H9 (cell line): Measurements from ENCODE around the gene APBA2. TPM values are rescaled to one million over a fixed set of nuclear protein-coding genes. Genes with fewer than 3 reads are reported as not detected.

Experiments used
- DNase-seq: peaks from one replicate; pipeline ENCODE4 v3.0.0-alpha.2; 2017
- H2AFZ ChIP-seq: one replicate; pipeline ENCODE4 v1.6.1; 2013; ENCODE audit warnings: mild to moderate bottlenecking, low read length, control low read depth, moderate library complexity
- H2AK5ac ChIP-seq: 2 replicates; pipeline ENCODE4 v1.6.1; 2013; ENCODE audit warnings: low read length, control low read depth, mixed read lengths; ENCODE audit not compliant: insufficient read length
- H2BK120ac ChIP-seq: one replicate; pipeline ENCODE4 v1.6.1; 2013; ENCODE audit warnings: low read depth, mild to moderate bottlenecking, low read length, control low read depth, inconsistent platforms; ENCODE audit not compliant: poor library complexity, severe bottlenecking
- H2BK12ac ChIP-seq: 2 replicates; pipeline ENCODE4 v1.6.1; 2013; ENCODE audit warnings: low read length, control low read depth, mixed read lengths, low read depth; ENCODE audit not compliant: insufficient read length
- H2BK15ac ChIP-seq: 2 replicates; pipeline ENCODE4 v1.6.1; 2013; ENCODE audit warnings: low read depth, low read length, control low read depth
- H2BK20ac ChIP-seq: one replicate; pipeline ENCODE4 v1.6.1; 2013; ENCODE audit warnings: low read depth, mild to moderate bottlenecking, low read length, control low read depth, inconsistent platforms; ENCODE audit not compliant: poor library complexity, severe bottlenecking
- H2BK5ac ChIP-seq: 2 replicates; pipeline ENCODE4 v1.6.1; 2013; ENCODE audit warnings: low read length, control low read depth, mixed read lengths; ENCODE audit not compliant: insufficient read length
- H3K14ac ChIP-seq: 2 replicates; pipeline ENCODE4 v1.6.1; 2013; ENCODE audit warnings: low read length, control low read depth; ENCODE audit not compliant: insufficient read depth
- H3K18ac ChIP-seq: 2 replicates; pipeline ENCODE4 v1.6.1; 2013; ENCODE audit warnings: low read depth, mild to moderate bottlenecking, mixed read lengths, low read length, control low read depth; ENCODE audit not compliant: insufficient read length
- H3K23ac ChIP-seq: 2 replicates; pipeline ENCODE4 v1.6.1; 2013; ENCODE audit warnings: low read length, control low read depth, mixed read lengths, low read depth; ENCODE audit not compliant: insufficient read length
- H3K23me2 ChIP-seq: 2 replicates; pipeline ENCODE4 v1.6.1; 2013; ENCODE audit warnings: low read depth, mild to moderate bottlenecking, mixed read lengths, low read length, control low read depth; ENCODE audit not compliant: insufficient read length, poor library complexity, severe bottlenecking
- H3K27ac ChIP-seq: 2 replicates; pipeline ENCODE4 v1.5.1; 2013; ENCODE audit warnings: low read length, control low read depth, mixed read lengths, low read depth; ENCODE audit not compliant: insufficient read length
- H3K27me3 ChIP-seq: 2 replicates; pipeline ENCODE4 v1.6.1; 2013; ENCODE audit warnings: low read length, control low read depth, inconsistent platforms; ENCODE audit not compliant: insufficient read depth
- H3K4ac ChIP-seq: 2 replicates; pipeline ENCODE4 v1.6.1; 2013; ENCODE audit warnings: low read depth, mild to moderate bottlenecking, control low read depth, inconsistent platforms, low read length, moderate library complexity
- H3K4me1 ChIP-seq: 2 replicates; pipeline ENCODE4 v1.6.1; 2013; ENCODE audit warnings: low read length, control low read depth, inconsistent platforms; ENCODE audit not compliant: insufficient read depth
- H3K4me2 ChIP-seq: 2 replicates; pipeline ENCODE4 v1.6.1; 2013; ENCODE audit warnings: low read length, control low read depth, mixed read lengths; ENCODE audit not compliant: insufficient read length, insufficient read depth
- H3K56ac ChIP-seq: 2 replicates; pipeline ENCODE4 v1.6.1; 2013; ENCODE audit warnings: low read depth, mild to moderate bottlenecking, mixed read lengths, low read length, control low read depth; ENCODE audit not compliant: insufficient read length
- H3K79me1 ChIP-seq: 2 replicates; pipeline ENCODE4 v1.6.1; 2013; ENCODE audit warnings: low read depth, mild to moderate bottlenecking, moderate library complexity, low read length, control low read depth, inconsistent platforms; ENCODE audit not compliant: insufficient read depth, poor library complexity, severe bottlenecking
- H3K79me2 ChIP-seq: 2 replicates; pipeline ENCODE4 v1.6.1; 2013; ENCODE audit warnings: low read length, control low read depth, inconsistent platforms; ENCODE audit not compliant: insufficient read depth
- H3K9ac ChIP-seq: 2 replicates; pipeline ENCODE4 v1.6.1; 2013; ENCODE audit warnings: low read length, control low read depth, mixed read lengths; ENCODE audit not compliant: insufficient read length; ENCODE audit errors: extremely low read depth
- H3K9me3 ChIP-seq: one replicate; pipeline ENCODE4 v1.6.1; 2013; ENCODE audit warnings: low read depth, low read length, inconsistent platforms; ENCODE audit not compliant: control insufficient read depth
- H3T11ph ChIP-seq: one replicate; pipeline ENCODE4 v1.6.1; 2013; ENCODE audit warnings: mild to moderate bottlenecking, low read length, control low read depth, inconsistent platforms
- H4K20me1 ChIP-seq: one replicate; pipeline ENCODE4 v1.6.1; 2013; ENCODE audit not compliant: control insufficient read depth, insufficient read length, insufficient read depth
- H4K5ac ChIP-seq: 2 replicates; pipeline ENCODE4 v1.6.1; 2013; ENCODE audit warnings: low read depth, mild to moderate bottlenecking, mixed read lengths, low read length, control low read depth; ENCODE audit not compliant: insufficient read length
- H4K8ac ChIP-seq: replicated peaks from 2 replicates; pipeline ENCODE4 v1.6.1; 2013; ENCODE audit warnings: low read length, control low read depth, mixed read lengths, low read depth; ENCODE audit not compliant: insufficient read length
- H4K91ac ChIP-seq: 2 replicates; pipeline ENCODE4 v1.6.1; 2013; ENCODE audit warnings: low read depth, mild to moderate bottlenecking, moderate library complexity, mixed read lengths, low read length, control low read depth; ENCODE audit not compliant: insufficient read length
- H3K27ac Mint-ChIP-seq, 3 experiments: 2 replicates in 2 of 3; 3 replicates in 1 of 3; pipeline ENCODE4 v1.8.0; 2020 to 2021; ENCODE audit warnings: mixed read lengths in 3 of 3, mild to moderate bottlenecking in 1 of 3, moderate library complexity in 1 of 3
- H3K27me3 Mint-ChIP-seq: 2 replicates; pipeline ENCODE4 v1.8.0; 2021; ENCODE audit warnings: low read depth, mild to moderate bottlenecking, moderate library complexity, mixed read lengths
- H3K36me3 Mint-ChIP-seq, 3 experiments: 2 replicates in 2 of 3; 3 replicates in 1 of 3; pipeline ENCODE4 v1.8.0; 2020 to 2021; ENCODE audit warnings: low read depth in 3 of 3, mixed read lengths in 3 of 3; ENCODE audit not compliant: insufficient read depth in 1 of 3
- H3K4me1 Mint-ChIP-seq, 2 experiments: 2 replicates each; pipeline ENCODE4 v1.8.0; 2020; ENCODE audit warnings: mixed read lengths in 2 of 2
- H3K4me3 Mint-ChIP-seq, 2 experiments: 2 replicates in 1 of 2; 3 replicates in 1 of 2; pipeline ENCODE4 v1.8.0; 2020 to 2021; ENCODE audit warnings: mild to moderate bottlenecking in 2 of 2, mixed read lengths in 2 of 2, moderate library complexity in 1 of 2
- H3K9me3 Mint-ChIP-seq, 2 experiments: 2 replicates in 1 of 2; 3 replicates in 1 of 2; pipeline ENCODE4 v1.8.0; 2020; ENCODE audit warnings: mild to moderate bottlenecking in 2 of 2, mixed read lengths in 2 of 2, moderate library complexity in 1 of 2
- CTCF ChIP-seq: fragments of 200-600 bp; sonication (generic); conservative IDR thresholded peaks from 3 replicates; pipeline ENCODE4 v1.8.0; 2021; ENCODE audit warnings: antibody characterized with exemption, mild to moderate bottlenecking
- WGBS: extraction: QIAGEN DNeasy Blood & Tissue Kit; methylation state at CpG from one replicate; pipeline ENCODE4 v1.1.7; 2013; ENCODE audit warnings: missing lambda C conversion rate, low lambda C conversion rate, mixed read lengths; ENCODE audit not compliant: insufficient read length; ENCODE audit errors: extremely low coverage; 5-methylcytosine and 5-hydroxymethylcytosine counted together
- total RNA-seq: library from RNA; stranded (reverse); gene quantifications from 2 replicates; pipeline ENCODE4 v1.2.1, GENCODE V29; 2021

Gene APBA2
- total RNA-seq, 1 experiment from 2014 or later: 14.3 TPM

GRCh38 chr15:29106116-29106515, 220.3 kb downstream of the APBA2 start:
- H4K8ac ChIP-seq: no peak overlapping the region
- H4K20me1 ChIP-seq: no peaks in the 10 kb centered on the region
- H3K79me1 ChIP-seq: no peaks in the 10 kb centered on the region
- H3K27ac ChIP-seq: no peak overlapping the region
- H3K4me3 Mint-ChIP-seq: no peak overlapping the region
- H2BK15ac ChIP-seq: no peak overlapping the region
- H4K91ac ChIP-seq: no peak overlapping the region
- H2BK120ac ChIP-seq: no peak overlapping the region
- H3K4me1 Mint-ChIP-seq: peaks cover 12 to 25% of the 10 kb centered on the region in 2 experiments
- H3K27me3 Mint-ChIP-seq: peaks cover 2% of the 10 kb centered on the region; the same call in 1 of the 2 replicates
- H3K9me3 ChIP-seq: no peaks in the 10 kb centered on the region
- WGBS: no CpG with 5 or more reads among the region's 4 CpGs
- H3K4ac ChIP-seq: no peak overlapping the region
- no peak overlapping the region for H3T11ph ChIP-seq
- no peak overlapping the region for H3K23ac ChIP-seq
- H4K5ac ChIP-seq: no peak overlapping the region
- DNase-seq: no peak
- no peak overlapping the region for H2BK5ac ChIP-seq
- H3K18ac ChIP-seq: no peak overlapping the region
- no peak overlapping the region for H3K4me2 ChIP-seq
- H3K27ac Mint-ChIP-seq: no peak overlapping the region
- no peak overlapping the region for H2BK20ac ChIP-seq
- no peak for TF ChIP-seq CTCF
- no peaks in the 10 kb centered on the region for H3K27me3 ChIP-seq
- peaks cover 2% of the 10 kb centered on the region; the same call in 1 of the 2 replicates for H3K4me1 ChIP-seq
- no peak overlapping the region for H2BK12ac ChIP-seq
- H3K9me3 Mint-ChIP-seq: no peaks in the 10 kb centered on the region; a peak in 1 of 5 replicates
- H3K23me2 ChIP-seq: no peaks in the 10 kb centered on the region
- peaks cover 0 to 4% (median 0%) of the 10 kb centered on the region in 3 experiments; a peak in 2 of 7 replicates for H3K36me3 Mint-ChIP-seq
- H2AK5ac ChIP-seq: no peak overlapping the region
- no peak overlapping the region for H3K56ac ChIP-seq
- H2AFZ ChIP-seq: no peak overlapping the region
- no peak overlapping the region for H3K14ac ChIP-seq
- no peak overlapping the region for H3K9ac ChIP-seq
- no peaks in the 10 kb centered on the region for H3K79me2 ChIP-seq
